HepG2 (cell line): ENCODE measurements around the gene YPEL3. TPM values are rescaled to one million over a fixed set of nuclear protein-coding genes. Genes with fewer than 3 reads are reported as not detected.
A peak's percentile ranks its signal among the peaks of the same experiment; 100 is the strongest.

Experiments used
- ATAC-seq: fragments of 200-7000 bp; cut with Tn5 transposase; 3 replicates; pipeline ENCODE4 v1.9.1; 2020; ENCODE audit warnings: mild to moderate bottlenecking, moderate library complexity
- BruUV-seq: library from RNA; stranded (reverse); fragments of 400-500 nt; replicated peaks from 2 replicates; lab custom pipeline; 2021; lab: Mats Ljungman, UMichigan
- CTCF ChIA-PET: fragments of 300-600 bp; formaldehyde crosslinking; extraction: SDS; loops from one replicate; lab custom pipeline; 2021; ENCODE audit warnings: low total read pairs, inconsistent platforms, low intra/inter-chr PET ratio; lab: Yijun Ruan, JAX
- POLR2A ChIA-PET: fragments of 350-600 bp; sonication (Branson Sonifier 250); formaldehyde crosslinking; loops from one replicate; lab custom pipeline; 2020; ENCODE audit warnings: antibody characterized with exemption, inconsistent platforms; lab: Yijun Ruan, JAX
- DNase-seq: peaks from one replicate; pipeline ENCODE4 v3.0.0-alpha.2; 2015; ENCODE audit warnings: low spot score
- FAIRE-seq: peaks from 3 replicates; lab custom pipeline; 2011; peaks lifted over from hg19 to GRCh38; lab: Jason Lieb, UNC
- H2AFZ ChIP-seq: one replicate; pipeline ENCODE4 v1.6.1; 2011; ENCODE audit warnings: low read length, inconsistent platforms
- H3K27ac ChIP-seq: fragments of 300-600 bp; 3 replicates; pipeline ENCODE4 v1.8.0; 2011; ENCODE audit warnings: mixed run types, mild to moderate bottlenecking, mixed read lengths, low read length, inconsistent platforms; ENCODE audit not compliant: insufficient read depth; ENCODE audit errors: extremely low read length
- H3K27me3 ChIP-seq, 2 experiments: fragments of 200-600 bp in 1 of 2; 2 replicates in 1 of 2; 3 replicates in 1 of 2; pipeline versions ENCODE4 v1.6.0 to v1.8.0; 2011; ENCODE audit warnings: low read length in 2 of 2, mild to moderate bottlenecking in 2 of 2, moderate library complexity in 2 of 2, inconsistent platforms in 1 of 2; ENCODE audit not compliant: insufficient read depth in 2 of 2, control insufficient read depth in 1 of 2
- H3K36me3 ChIP-seq, 2 experiments: fragments of 200-600 bp in 1 of 2; replicated peaks in 1 of 2; 2 replicates in 1 of 2; 3 replicates in 1 of 2; pipeline versions ENCODE4 v1.5.1 to v1.8.0; 2011; ENCODE audit warnings: low read length in 2 of 2, inconsistent platforms in 1 of 2; ENCODE audit not compliant: insufficient read depth in 2 of 2, control insufficient read depth in 1 of 2
- H3K4me1 ChIP-seq: 2 replicates; pipeline ENCODE4 v1.5.1; 2012; ENCODE audit warnings: low read length, inconsistent platforms; ENCODE audit not compliant: insufficient read depth
- H3K4me2 ChIP-seq: 2 replicates; pipeline ENCODE4 v1.6.0; 2011; ENCODE audit warnings: low read depth, low read length, inconsistent platforms
- H3K4me3 ChIP-seq, 3 experiments: fragments of 200-600 bp in 1 of 3; sonication (generic), shearing (Covaris generic) in 1 of 3; replicated peaks in 1 of 3; 2 replicates each; pipeline ENCODE4 v1.5.1; 2011 to 2016; ENCODE audit warnings: low read length in 3 of 3, inconsistent platforms in 2 of 3, low read depth in 2 of 3, mild to moderate bottlenecking in 2 of 3, control low read depth in 1 of 3, mixed read lengths in 1 of 3; ENCODE audit not compliant: insufficient read depth in 1 of 3
- H3K79me2 ChIP-seq: one replicate; pipeline ENCODE4 v1.6.1; 2011; ENCODE audit warnings: low read length, inconsistent platforms; ENCODE audit not compliant: insufficient read depth
- H3K9ac ChIP-seq: 2 replicates; pipeline ENCODE4 v1.6.0; 2011; ENCODE audit warnings: mild to moderate bottlenecking, low read depth, low read length, inconsistent platforms; ENCODE audit not compliant: insufficient read depth
- H3K9me3 ChIP-seq: 2 replicates; pipeline ENCODE4 v1.5.1; 2012; ENCODE audit warnings: mild to moderate bottlenecking, low read length
- H4K20me1 ChIP-seq: 2 replicates; pipeline ENCODE4 v1.6.0; 2011; ENCODE audit warnings: inconsistent platforms, mild to moderate bottlenecking, low read length, moderate library complexity; ENCODE audit not compliant: insufficient read depth
- CBX2 ChIP-seq, 2 experiments: fragments of 200-600 bp in 1 of 2; sonication (generic); formaldehyde crosslinking in 1 of 2; IDR thresholded peaks; 2 replicates each; pipeline versions ENCODE4 v1.7.0 to v1.8.1; 2018 to 2022; ENCODE audit warnings: low read depth in 2 of 2, low read length in 1 of 2, mild to moderate bottlenecking in 1 of 2, missing genetic modification reagents in 1 of 2
- CHD4 ChIP-seq: fragments of 200-600 bp; sonication (generic); IDR thresholded peaks from 2 replicates; pipeline ENCODE4 v1.7.0; 2017; ENCODE audit warnings: mild to moderate bottlenecking, low read length, borderline replicate concordance
- DR1 ChIP-seq: sonication (generic); formaldehyde crosslinking; IDR thresholded peaks from 2 replicates; pipeline ENCODE4 v1.8.0; 2021; ENCODE audit warnings: mild to moderate bottlenecking, missing genetic modification reagents, inconsistent platforms
- ISX ChIP-seq: sonication (generic); formaldehyde crosslinking; conservative IDR thresholded peaks from 2 replicates; pipeline ENCODE4 v1.5.0; 2020; ENCODE audit warnings: missing genetic modification reagents
- KLF15 ChIP-seq: sonication (generic); formaldehyde crosslinking; IDR thresholded peaks from 2 replicates; pipeline ENCODE4 v1.8.1; 2023; ENCODE audit warnings: borderline replicate concordance, mild to moderate bottlenecking, inconsistent platforms, missing genetic modification reagents, mixed read lengths
- KMT2B ChIP-seq: IDR thresholded peaks from 2 replicates; pipeline ENCODE4 v1.6.1; 2016; ENCODE audit warnings: missing genetic modification reagents, missing compliant biosample characterization
- NFATC3 ChIP-seq: sonication (generic); formaldehyde crosslinking; IDR thresholded peaks from 2 replicates; pipeline ENCODE4 v1.5.1; 2020; ENCODE audit warnings: mild to moderate bottlenecking, missing genetic modification reagents
- SIX1 ChIP-seq: sonication (generic); formaldehyde crosslinking; IDR thresholded peaks from 2 replicates; pipeline ENCODE4 v1.4.0; 2020; ENCODE audit warnings: missing genetic modification reagents, borderline replicate concordance
- TARDBP ChIP-seq: sonication (generic); formaldehyde crosslinking; IDR thresholded peaks from 2 replicates; pipeline ENCODE4 v1.8.0; 2022; ENCODE audit warnings: mild to moderate bottlenecking, missing genetic modification reagents
- TSC22D2 ChIP-seq: sonication (generic); formaldehyde crosslinking; IDR thresholded peaks from 2 replicates; pipeline ENCODE4 v1.5.1; 2020; ENCODE audit warnings: missing genetic modification reagents, mild to moderate bottlenecking, borderline replicate concordance
- ZNF10 ChIP-seq: sonication (generic); formaldehyde crosslinking; IDR thresholded peaks from 2 replicates; pipeline ENCODE4 v1.4.0; 2020; ENCODE audit warnings: mild to moderate bottlenecking, low read depth, missing genetic modification reagents, borderline replicate concordance
- ZNF605 ChIP-seq: sonication (generic); formaldehyde crosslinking; IDR thresholded peaks from 2 replicates; pipeline ENCODE4 v1.8.0; 2022; ENCODE audit warnings: mild to moderate bottlenecking, missing genetic modification reagents
- ZNF660 ChIP-seq: sonication (generic); formaldehyde crosslinking; IDR thresholded peaks from 2 replicates; pipeline ENCODE4 v1.5.1; 2020; ENCODE audit warnings: mild to moderate bottlenecking, low read depth, missing genetic modification reagents, borderline replicate concordance
- WGBS: methylation state at CpG from one replicate; pipeline ENCODE4 v1.1.6; 2017; ENCODE audit warnings: low lambda C conversion rate; 5-methylcytosine and 5-hydroxymethylcytosine counted together
- in situ Hi-C: cut with HindIII; loops from 2 replicates; pipeline ENCODE4 v1.10.0; 2017; ENCODE audit warnings: low pct_unique_long_range_greater_than_20kb; ENCODE audit not compliant: extremely low pct_ligation_motif_present
- intact Hi-C: fragments of 100-400 bp; cut with micrococcal nuclease; formaldehyde crosslinking; loops from one replicate; pipeline ENCODE4 v1.10.0; 2022; ENCODE audit not compliant: unreplicated experiment
- polyA plus RNA-seq, 8 experiments: library from polyadenylated mRNA; depleted of rRNA in 3 of 8; stranded (reverse) in 7 of 8; unstranded in 1 of 8; fragments of >200 nt; fragmentation: Illumina TruSeq in 4 of 8; extraction: Trizol in 4 of 8; gene quantifications; 2 replicates each; pipeline versions ENCODE4 v1.2.1 to v1.2.3, GENCODE V29; 2011 to 2016; ENCODE audit warnings: low read depth in 4 of 8, missing spikeins in 1 of 8, mixed read lengths in 1 of 8; ENCODE audit not compliant: insufficient read depth in 1 of 8
- total RNA-seq, 5 experiments: library from RNA; depleted of rRNA; stranded (reverse); fragments of >200 nt; fragmentation: Illumina TruSeq; extraction: Trizol; gene quantifications; 2 replicates each; pipeline ENCODE4 v1.2.3, GENCODE V29; 2016; ENCODE audit warnings: low read depth in 1 of 5
- TF ChIP-seq, protein P1 (sequence below): IDR thresholded peaks from 2 replicates; pipeline ENCODE4 v1.6.1; 2016; ENCODE audit warnings: control low read depth
- TF ChIP-seq, protein P2 (sequence below): sonication (generic); formaldehyde crosslinking; IDR thresholded peaks from 2 replicates; pipeline ENCODE4 v1.5.1; 2020; ENCODE audit warnings: mild to moderate bottlenecking, missing genetic modification reagents, moderate library complexity

YPEL3 gene
- total and polyA plus RNA-seq, 2 of the 13 experiments (the other 11 are each of a cell fraction or from before 2014, with no cell fraction given): 5.4 to 47.0 TPM

DNA sequence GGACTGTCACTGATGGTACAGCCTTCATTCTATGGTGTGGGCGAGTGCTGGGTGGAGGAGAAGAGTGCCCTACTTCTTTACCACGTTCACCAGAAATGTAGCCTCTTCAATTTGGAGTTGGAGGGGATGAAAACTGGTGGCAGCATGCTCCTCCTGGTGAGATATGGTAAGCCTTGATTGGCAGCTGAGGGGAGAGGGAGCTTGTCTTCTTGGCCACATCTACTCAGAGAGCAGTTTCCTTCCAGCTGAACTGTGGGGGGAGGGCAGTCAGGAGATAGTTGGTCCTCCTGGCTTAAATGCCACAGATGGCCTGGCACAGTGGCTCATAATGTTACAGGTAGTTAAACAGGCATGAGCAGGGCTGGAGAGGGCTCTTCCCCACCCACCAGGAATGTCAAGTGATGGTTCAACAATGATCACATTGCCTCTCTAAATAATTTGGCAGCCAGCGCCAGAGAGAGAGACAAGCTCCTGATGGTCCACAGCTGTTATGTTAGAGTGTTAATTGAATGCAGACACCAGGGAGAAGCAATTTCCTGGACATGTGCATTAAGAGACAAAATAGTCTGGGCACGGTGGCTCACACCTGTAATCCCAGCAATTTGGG lies 36.0 kb upstream of the YPEL3 start:
- H3K4me3 ChIP-seq: no peak overlapping the region
- no peaks in the 10 kb centered on the region for H3K9me3 ChIP-seq
- H3K79me2 ChIP-seq: no peaks in the 10 kb centered on the region
- peak overlapping the region; percentile 47 for H3K4me2 ChIP-seq
- POLR2A ChIA-PET: interaction anchor here (1.0 to 4.4 kb wide), 2 partner anchors 8 to 19 kb away, joined by 3 to 22 read pairs; no protein-coding TSS in a partner anchor
- intact Hi-C loops: no loop called here
- no peaks in the 10 kb centered on the region for H4K20me1 ChIP-seq
- no peak overlapping the region for H3K9ac ChIP-seq
- no peak for DNase-seq
- CTCF ChIA-PET: no interaction called here
- H3K36me3 ChIP-seq: no peaks in the 10 kb centered on the region
- BruUV-seq: no TSS peak
- in situ Hi-C loops: no loop called here
- FAIRE-seq: no peak
- WGBS: 84% methylated on average over 4 of the region's 4 CpGs
- peak overlapping the region; percentile 55 for H2AFZ ChIP-seq
- no peak; the same call in 2 of the 3 replicates for ATAC-seq
- no peaks in the 10 kb centered on the region for H3K27me3 ChIP-seq
- peak overlapping the region; percentile 23 for H3K27ac ChIP-seq
- H3K4me1 ChIP-seq: peaks cover 71% of the 10 kb centered on the region
- TF ChIP-seq ZNF10: no peak
- TF ChIP-seq, protein P1, sequence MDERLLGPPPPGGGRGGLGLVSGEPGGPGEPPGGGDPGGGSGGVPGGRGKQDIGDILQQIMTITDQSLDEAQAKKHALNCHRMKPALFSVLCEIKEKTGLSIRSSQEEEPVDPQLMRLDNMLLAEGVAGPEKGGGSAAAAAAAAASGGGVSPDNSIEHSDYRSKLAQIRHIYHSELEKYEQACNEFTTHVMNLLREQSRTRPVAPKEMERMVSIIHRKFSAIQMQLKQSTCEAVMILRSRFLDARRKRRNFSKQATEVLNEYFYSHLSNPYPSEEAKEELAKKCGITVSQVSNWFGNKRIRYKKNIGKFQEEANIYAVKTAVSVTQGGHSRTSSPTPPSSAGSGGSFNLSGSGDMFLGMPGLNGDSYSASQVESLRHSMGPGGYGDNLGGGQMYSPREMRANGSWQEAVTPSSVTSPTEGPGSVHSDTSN (CRISPR knock-in tag): no peak
- TF ChIP-seq CHD4: no peak
- no peak for TF ChIP-seq SIX1 (CRISPR knock-in tag)
- no peak for TF ChIP-seq KLF15 (CRISPR knock-in tag)
- TF ChIP-seq, protein P2, sequence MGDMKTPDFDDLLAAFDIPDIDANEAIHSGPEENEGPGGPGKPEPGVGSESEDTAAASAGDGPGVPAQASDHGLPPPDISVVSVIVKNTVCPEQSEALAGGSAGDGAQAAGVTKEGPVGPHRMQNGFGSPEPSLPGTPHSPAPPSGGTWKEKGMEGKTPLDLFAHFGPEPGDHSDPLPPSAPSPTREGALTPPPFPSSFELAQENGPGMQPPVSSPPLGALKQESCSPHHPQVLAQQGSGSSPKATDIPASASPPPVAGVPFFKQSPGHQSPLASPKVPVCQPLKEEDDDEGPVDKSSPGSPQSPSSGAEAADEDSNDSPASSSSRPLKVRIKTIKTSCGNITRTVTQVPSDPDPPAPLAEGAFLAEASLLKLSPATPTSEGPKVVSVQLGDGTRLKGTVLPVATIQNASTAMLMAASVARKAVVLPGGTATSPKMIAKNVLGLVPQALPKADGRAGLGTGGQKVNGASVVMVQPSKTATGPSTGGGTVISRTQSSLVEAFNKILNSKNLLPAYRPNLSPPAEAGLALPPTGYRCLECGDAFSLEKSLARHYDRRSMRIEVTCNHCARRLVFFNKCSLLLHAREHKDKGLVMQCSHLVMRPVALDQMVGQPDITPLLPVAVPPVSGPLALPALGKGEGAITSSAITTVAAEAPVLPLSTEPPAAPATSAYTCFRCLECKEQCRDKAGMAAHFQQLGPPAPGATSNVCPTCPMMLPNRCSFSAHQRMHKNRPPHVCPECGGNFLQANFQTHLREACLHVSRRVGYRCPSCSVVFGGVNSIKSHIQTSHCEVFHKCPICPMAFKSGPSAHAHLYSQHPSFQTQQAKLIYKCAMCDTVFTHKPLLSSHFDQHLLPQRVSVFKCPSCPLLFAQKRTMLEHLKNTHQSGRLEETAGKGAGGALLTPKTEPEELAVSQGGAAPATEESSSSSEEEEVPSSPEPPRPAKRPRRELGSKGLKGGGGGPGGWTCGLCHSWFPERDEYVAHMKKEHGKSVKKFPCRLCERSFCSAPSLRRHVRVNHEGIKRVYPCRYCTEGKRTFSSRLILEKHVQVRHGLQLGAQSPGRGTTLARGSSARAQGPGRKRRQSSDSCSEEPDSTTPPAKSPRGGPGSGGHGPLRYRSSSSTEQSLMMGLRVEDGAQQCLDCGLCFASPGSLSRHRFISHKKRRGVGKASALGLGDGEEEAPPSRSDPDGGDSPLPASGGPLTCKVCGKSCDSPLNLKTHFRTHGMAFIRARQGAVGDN: no peak
- no peak for TF ChIP-seq DR1 (CRISPR knock-in tag)
- no peak for TF ChIP-seq ZNF660 (CRISPR knock-in tag)
- no peak for TF ChIP-seq CBX2 (IDR thresholded peaks at IDR 0.05; ENCODE audit: low read depth, low read length)
- no peak for TF ChIP-seq CBX2 (CRISPR knock-in tag; IDR thresholded peaks at IDR 0.05; ENCODE audit: low read depth)
- no peak for TF ChIP-seq ZNF605 (CRISPR knock-in tag)
- TF ChIP-seq TARDBP (CRISPR knock-in tag): no peak
- TF ChIP-seq TSC22D2: 0 out of 2 replicates have a peak, but pooled peaks have one; percentile 20
- TF ChIP-seq ISX (CRISPR knock-in tag): no peak
- no peak for TF ChIP-seq KMT2B (CRISPR knock-in tag)
- TF ChIP-seq NFATC3 (CRISPR knock-in tag): no peak
